Fibroblast of lung (primary cell): ENCODE data around the gene AMBRA1. TPM values are rescaled to one million over a fixed set of nuclear protein-coding genes. Genes with fewer than 3 reads are reported as not detected.

Experiments
- DNase-seq, 2 donors: peaks; one replicate each; pipeline versions ENCODE4 v3.0.0 to v3.0.0-alpha.2; 2010; ENCODE audit warnings: low read depth in 2 of 2
- H2AFZ ChIP-seq: 2 replicates; pipeline ENCODE4 v1.5.1; 2012; ENCODE audit warnings: low read length, control low read depth, inconsistent platforms
- H3K27ac ChIP-seq: 2 replicates; pipeline ENCODE4 v1.5.1; 2011; ENCODE audit warnings: low read length, control low read depth; ENCODE audit not compliant: insufficient read depth
- H3K27me3 ChIP-seq: 2 replicates; pipeline ENCODE4 v1.5.1; 2011; ENCODE audit warnings: mild to moderate bottlenecking, low read length; ENCODE audit not compliant: control insufficient read depth, insufficient read depth
- H3K36me3 ChIP-seq: 2 replicates; pipeline ENCODE4 v1.5.1; 2011; ENCODE audit warnings: low read length; ENCODE audit not compliant: control insufficient read depth, insufficient read depth
- H3K4me1 ChIP-seq: 2 replicates; pipeline ENCODE4 v1.5.1; 2011; ENCODE audit warnings: low read length; ENCODE audit not compliant: control insufficient read depth, insufficient read depth; ENCODE audit errors: extremely low read depth
- H3K4me2 ChIP-seq: 2 replicates; pipeline ENCODE4 v1.5.1; 2011; ENCODE audit warnings: low read length, control low read depth; ENCODE audit not compliant: insufficient read depth; ENCODE audit errors: extremely low read depth
- H3K4me3 ChIP-seq, 4 experiments: fragments of 200-600 bp in 1 of 4; sonication (generic) in 1 of 4; replicated peaks in 1 of 4; 2 replicates each; pipeline ENCODE4 v1.5.1; 2011 to 2016; ENCODE audit warnings: low read length in 4 of 4, low read depth in 3 of 4, mild to moderate bottlenecking in 3 of 4, control low read depth in 2 of 4, inconsistent platforms in 1 of 4, mixed read lengths in 1 of 4; ENCODE audit not compliant: insufficient read depth in 1 of 4; ENCODE audit errors: control extremely low read depth in 1 of 4
- H3K79me2 ChIP-seq: 2 replicates; pipeline ENCODE4 v1.5.1; 2012; ENCODE audit warnings: mild to moderate bottlenecking, low read length, inconsistent platforms; ENCODE audit not compliant: control insufficient read depth, insufficient read depth
- H3K9ac ChIP-seq: 2 replicates; pipeline ENCODE4 v1.5.1; 2011; ENCODE audit warnings: mild to moderate bottlenecking, low read length, control low read depth; ENCODE audit not compliant: insufficient read depth
- H3K9me3 ChIP-seq: 2 replicates; pipeline ENCODE4 v1.5.1; 2012; ENCODE audit warnings: low read depth, low read length; ENCODE audit not compliant: control insufficient read depth, insufficient read depth
- H4K20me1 ChIP-seq: 2 replicates; pipeline ENCODE4 v1.5.1; 2011; ENCODE audit warnings: low read length; ENCODE audit not compliant: control insufficient read depth, insufficient read depth; ENCODE audit errors: extremely low read depth
- CTCF ChIP-seq, 2 donors: IDR thresholded peaks in 1 of 2; conservative IDR thresholded peaks in 1 of 2; 1 replicate in 1 of 2; 2 replicates in 1 of 2; pipeline ENCODE4 v1.5.1; 2011 to 2012; ENCODE audit warnings: low read length in 2 of 2, control low read depth in 1 of 2, inconsistent platforms in 1 of 2, low read depth in 1 of 2, mild to moderate bottlenecking in 1 of 2
- EZH2 ChIP-seq: IDR thresholded peaks from 2 replicates; pipeline ENCODE4 v1.5.1; 2012; ENCODE audit warnings: low read length, control low read depth, mild to moderate bottlenecking; ENCODE audit errors: missing control alignments
- polyA plus RNA-seq, 2 donors: library from polyadenylated mRNA; depleted of rRNA in 1 of 2; stranded (reverse) in 1 of 2; unstranded in 1 of 2; fragments of >200 nt; gene quantifications; 2 replicates each; pipeline ENCODE4 v1.2.1, GENCODE V29; 2011 to 2012; ENCODE audit warnings: missing spikeins in 1 of 2
- total RNA-seq: library from RNA; depleted of rRNA; stranded (reverse); fragments of >200 nt; gene quantifications from 2 replicates; pipeline ENCODE4 v1.2.1, GENCODE V29; 2014

Gene AMBRA1
- total and polyA plus RNA-seq, 2 donors (not counting 1 experiment from before 2014, with no cell fraction given), result 8.3 to 23.3 TPM

GRCh38 chr11:46498968-46499367 lies 94.9 kb downstream of the AMBRA1 start:
- Histone ChIP-seq H3K4me1 (no peaks in the 10 kb centered on the region), H3K9me3 (no peaks in the 10 kb centered on the region), H3K27ac (no peak overlapping the region), H3K27me3 (no peaks in the 10 kb centered on the region), H4K20me1 (no peaks in the 10 kb centered on the region), H3K79me2 (no peaks in the 10 kb centered on the region), H3K36me3 (no peaks in the 10 kb centered on the region), H2AFZ (no peak overlapping the region), H3K4me3 (no peak overlapping the region), H3K4me2 (no peak overlapping the region), H3K9ac (no peak overlapping the region)
- no peak for DNase-seq
- TF ChIP-seq CTCF (conservative IDR thresholded peaks at IDR 0.05 in 1 of 2, IDR thresholded peaks at IDR 0.05 in 1 of 2; ENCODE audit: low read depth in 1 of 2, low read length in 2 of 2), result no peak
- no peak for TF ChIP-seq EZH2

- no peaks in the 10 kb centered on the region for H3K36me3 ChIP-seq
- H3K4me3 ChIP-seq, result no peak overlapping the region
- H3K4me2 ChIP-seq, result no peak overlapping the region
- H3K27ac ChIP-seq, result no peak overlapping the region
- no peak for DNase-seq
- no peak overlapping the region for H3K9ac ChIP-seq
- TF ChIP-seq CTCF (conservative IDR thresholded peaks at IDR 0.05 in 1 of 2, IDR thresholded peaks at IDR 0.05 in 1 of 2; ENCODE audit: low read depth in 1 of 2, low read length in 2 of 2), result no peak
- no peak for TF ChIP-seq EZH2
- no peaks in the 10 kb centered on the region for H3K9me3 ChIP-seq
- H4K20me1 ChIP-seq, result no peaks in the 10 kb centered on the region
- no peaks in the 10 kb centered on the region for H3K79me2 ChIP-seq
- H3K27me3 ChIP-seq, result no peaks in the 10 kb centered on the region
- no peaks in the 10 kb centered on the region for H3K4me1 ChIP-seq
- H2AFZ ChIP-seq, result no peak overlapping the region
Measured at GRCh38 chr11:46498179-46498578, 95.6 kb downstream of the AMBRA1 start.

- no peaks in the 10 kb centered on the region for H3K9me3 ChIP-seq
- H3K27ac ChIP-seq, result no peak overlapping the region
- H3K4me1 ChIP-seq, result no peaks in the 10 kb centered on the region
- H3K79me2 ChIP-seq, result no peaks in the 10 kb centered on the region
- H3K4me2 ChIP-seq, result no peak overlapping the region
- no peaks in the 10 kb centered on the region for H4K20me1 ChIP-seq
- no peak overlapping the region for H3K9ac ChIP-seq
- DNase-seq, result no peak
- H3K27me3 ChIP-seq, result no peaks in the 10 kb centered on the region
- H3K36me3 ChIP-seq, result no peaks in the 10 kb centered on the region
- no peak overlapping the region for H3K4me3 ChIP-seq
- TF ChIP-seq EZH2 (no peak), CTCF (conservative IDR thresholded peaks at IDR 0.05 in 1 of 2, IDR thresholded peaks at IDR 0.05 in 1 of 2; ENCODE audit: low read depth in 1 of 2, low read length in 2 of 2) (no peak)
- H2AFZ ChIP-seq, result no peak overlapping the region
Measured at GRCh38 chr11:46497498-46497897, 96.3 kb downstream of the AMBRA1 start.
